Activated naive CD4-positive, alpha-beta T cell treated with anti-CD3 and anti-CD28 coated beads, Interleukin-2, amount 50 U/mL, for 24 hours (primary cell): ENCODE measurements around the gene SH2D6.
"Not testable (repeated sequence)": the region's sequence is repeated elsewhere in the genome, so short reads cannot be mapped to it uniquely, and the experiment has no call there.

Experiments used
- H3K27ac Mint-ChIP-seq: one replicate; pipeline ENCODE4 v1.8.0; 2021; ENCODE audit warnings: mild to moderate bottlenecking, mixed read lengths
- H3K27me3 Mint-ChIP-seq: one replicate; pipeline ENCODE4 v1.8.0; 2021; ENCODE audit warnings: mixed read lengths
- H3K36me3 Mint-ChIP-seq: one replicate; pipeline ENCODE4 v1.8.0; 2021; ENCODE audit warnings: mixed read lengths
- H3K4me1 Mint-ChIP-seq: one replicate; pipeline ENCODE4 v1.8.0; 2021; ENCODE audit warnings: mixed read lengths
- H3K4me3 Mint-ChIP-seq: one replicate; pipeline ENCODE4 v1.8.0; 2021; ENCODE audit warnings: mild to moderate bottlenecking, mixed read lengths
- H3K9me3 Mint-ChIP-seq: one replicate; pipeline ENCODE4 v1.8.0; 2021; ENCODE audit warnings: mixed read lengths

SH2D6 gene

GRCh38 chr2:85410584-85411404, 7.7 kb upstream of the SH2D6 start:
- Mint-ChIP-seq H3K4me3 (peak overlapping the region; percentile 7), H3K27ac (peak overlapping the region; percentile 35), H3K27me3 (peaks cover 4% of the 10 kb centered on the region), H3K36me3 (no peaks in the 10 kb centered on the region), H3K9me3 (no peaks in the 10 kb centered on the region), H3K4me1 (peaks cover 43% of the 10 kb centered on the region)

- H3K36me3 Mint-ChIP-seq: no peaks in the 10 kb centered on the region
- H3K4me1 Mint-ChIP-seq: peaks cover 41% of the 10 kb centered on the region
- H3K27ac Mint-ChIP-seq: no peak overlapping the region
- H3K4me3 Mint-ChIP-seq: no peak overlapping the region
- H3K9me3 Mint-ChIP-seq: no peaks in the 10 kb centered on the region
- H3K27me3 Mint-ChIP-seq: peaks cover 4% of the 10 kb centered on the region
These were observed 7.1 kb upstream of the SH2D6 start for GRCh38 chr2:85411405-85411748.

GRCh38 chr2:85413592-85414420, 4.7 kb upstream of the SH2D6 start:
- H3K27me3 Mint-ChIP-seq: peaks cover 4% of the 10 kb centered on the region
- no peak overlapping the region for H3K27ac Mint-ChIP-seq
- H3K36me3 Mint-ChIP-seq: no peaks in the 10 kb centered on the region
- H3K9me3 Mint-ChIP-seq: no peaks in the 10 kb centered on the region
- H3K4me1 Mint-ChIP-seq: peaks cover 29% of the 10 kb centered on the region
- peak overlapping the region; percentile 66 for H3K4me3 Mint-ChIP-seq

GRCh38 chr2:85414421-85414759, 4.1 kb upstream of the SH2D6 start:
- H3K4me1 Mint-ChIP-seq: peaks cover 29% of the 10 kb centered on the region
- not testable (repeated sequence) for H3K27ac Mint-ChIP-seq

DNA sequence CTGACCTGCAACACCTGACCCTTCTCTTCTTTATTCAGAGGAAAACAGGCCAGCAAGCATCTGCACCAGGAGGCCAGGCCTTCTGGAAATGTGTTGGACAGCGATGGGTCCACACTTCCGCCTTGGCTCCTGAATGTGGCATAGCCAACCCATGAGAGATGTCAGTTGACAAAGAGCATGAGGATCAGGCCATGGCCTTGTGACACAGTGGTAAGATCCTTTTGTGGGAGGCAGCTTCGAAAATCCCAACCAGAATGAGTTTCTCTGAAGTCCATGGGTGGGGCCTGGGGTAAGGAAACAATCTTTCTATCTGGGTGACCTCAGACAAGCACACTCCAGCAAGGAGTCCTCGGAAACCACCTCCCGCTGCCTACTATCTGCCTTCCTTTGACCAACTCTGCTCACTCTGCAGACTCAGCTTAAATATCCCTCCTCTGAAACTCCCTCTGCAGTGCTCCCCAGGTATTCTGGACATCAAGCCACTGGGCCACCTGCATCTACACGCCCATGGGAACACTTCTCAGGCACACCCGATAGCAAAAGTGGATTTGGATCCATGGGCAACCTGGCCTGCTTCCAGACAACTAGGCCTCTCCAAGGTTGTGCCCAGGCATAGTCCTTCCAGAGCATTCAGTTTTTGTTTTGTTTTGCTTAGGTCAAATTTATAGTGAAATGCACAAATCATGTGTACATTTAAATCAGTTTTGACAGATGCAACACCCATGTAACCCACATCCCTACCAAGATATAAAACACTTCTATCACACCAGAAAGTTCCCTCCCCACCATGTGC, 3.6 kb upstream of the SH2D6 start:
- H3K27me3 Mint-ChIP-seq: peaks cover 4% of the 10 kb centered on the region
- H3K27ac Mint-ChIP-seq: peak overlapping the region; percentile 33

More at GRCh38 chr2:85414421-85414759, 4.1 kb upstream of the SH2D6 start:
- not testable (repeated sequence) for H3K9me3 Mint-ChIP-seq, H3K4me3 Mint-ChIP-seq, H3K27me3 Mint-ChIP-seq, H3K36me3 Mint-ChIP-seq

DNA sequence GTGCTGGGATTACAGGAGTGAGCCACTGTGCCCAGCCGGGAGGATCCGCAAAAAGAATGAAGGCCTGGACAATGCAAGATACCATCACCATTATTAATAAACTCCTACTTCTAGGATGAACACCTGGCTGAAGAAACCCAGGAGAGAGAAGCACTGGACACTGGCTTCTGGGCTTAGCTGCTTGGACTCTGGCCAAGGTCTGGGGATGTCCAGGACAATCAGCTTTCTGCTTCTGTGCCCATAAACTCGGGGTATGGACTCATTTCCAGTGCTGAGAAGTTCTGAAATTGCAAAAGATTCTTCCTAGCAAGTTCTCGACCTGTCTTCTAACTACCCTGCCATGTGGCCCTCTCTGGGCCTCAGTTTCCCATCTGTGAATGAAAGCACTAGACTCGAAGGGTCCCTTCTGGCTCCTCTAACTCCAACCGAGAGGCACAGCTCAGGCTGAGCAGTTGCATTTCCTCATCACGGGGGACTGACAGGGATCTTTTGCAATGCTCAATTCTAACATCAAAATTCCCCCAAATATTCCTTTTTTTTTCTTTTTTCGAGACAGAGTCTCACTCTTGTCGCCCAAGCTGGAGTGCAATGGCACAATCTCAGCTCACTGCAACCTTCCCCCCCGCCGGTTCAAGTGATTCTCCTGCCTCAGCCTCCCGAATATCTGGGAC, 2.4 kb upstream of the SH2D6 start:
- peaks cover 23% of the 10 kb centered on the region for H3K4me1 Mint-ChIP-seq
- no peaks in the 10 kb centered on the region for H3K36me3 Mint-ChIP-seq
- H3K27me3 Mint-ChIP-seq: peaks cover 4% of the 10 kb centered on the region
- no peaks in the 10 kb centered on the region for H3K9me3 Mint-ChIP-seq
- H3K27ac Mint-ChIP-seq: no peak overlapping the region
- no peak overlapping the region for H3K4me3 Mint-ChIP-seq

More for the DNA sequence above, 3.6 kb upstream of the SH2D6 start:
- Mint-ChIP-seq H3K36me3 (no peaks in the 10 kb centered on the region), H3K4me1 (peaks cover 27% of the 10 kb centered on the region), H3K4me3 (no peak overlapping the region), H3K9me3 (no peaks in the 10 kb centered on the region)

- Mint-ChIP-seq H3K36me3 (no peaks in the 10 kb centered on the region), H3K4me1 (peaks cover 18% of the 10 kb centered on the region), H3K27me3 (no peaks in the 10 kb centered on the region), H3K27ac (peak overlapping the region; percentile 99), H3K4me3 (peak overlapping the region; percentile 97), H3K9me3 (no peaks in the 10 kb centered on the region)
These were observed 628 bp downstream of the SH2D6 start for GRCh38 chr2:85419009-85419675.

DNA sequence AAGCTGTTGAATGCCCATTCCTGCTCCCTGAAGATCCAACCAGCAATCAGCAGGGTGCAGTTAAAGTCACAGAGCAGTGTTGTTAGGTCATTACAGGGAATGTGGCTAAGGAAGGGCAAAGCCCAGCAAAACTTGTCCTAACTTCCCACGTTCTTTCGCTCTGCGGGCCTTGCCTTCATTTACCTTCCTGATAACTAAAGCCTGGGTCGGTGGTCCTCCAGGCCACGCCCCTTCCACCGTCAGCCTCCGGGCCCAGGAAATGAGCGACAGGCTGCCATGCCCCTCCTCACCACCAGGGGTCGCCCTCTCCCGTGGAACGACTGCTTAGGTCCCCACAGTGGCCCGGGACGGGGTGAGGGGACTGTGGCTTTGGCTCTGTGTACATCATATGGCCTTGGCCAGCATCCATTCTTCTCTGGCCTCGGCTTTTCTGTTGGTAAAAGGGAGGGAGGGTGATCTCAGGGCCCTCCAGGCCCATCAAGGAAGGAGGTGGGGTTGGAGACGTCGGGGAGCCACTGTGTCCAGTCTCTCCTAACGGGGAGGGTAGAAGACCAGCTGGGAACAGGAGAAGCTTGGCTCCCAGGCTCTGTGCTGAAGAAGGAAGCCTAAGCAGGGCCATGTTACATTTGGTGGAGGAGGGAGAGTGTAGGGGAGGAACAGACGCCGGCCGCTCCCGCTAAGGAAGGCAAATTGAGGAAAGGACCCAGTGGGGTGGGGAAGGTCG, 2.2 kb downstream of the SH2D6 start:
- Mint-ChIP-seq H3K36me3 (no peaks in the 10 kb centered on the region), H3K27ac (peak overlapping the region; percentile 89), H3K4me3 (peak overlapping the region; percentile 80), H3K9me3 (no peaks in the 10 kb centered on the region), H3K4me1 (peaks cover 18% of the 10 kb centered on the region), H3K27me3 (no peaks in the 10 kb centered on the region)

- Mint-ChIP-seq H3K4me1 (peaks cover 18% of the 10 kb centered on the region), H3K27ac (no peak overlapping the region), H3K4me3 (no peak overlapping the region), H3K36me3 (no peaks in the 10 kb centered on the region), H3K27me3 (no peaks in the 10 kb centered on the region), H3K9me3 (no peaks in the 10 kb centered on the region)
These were observed 3.0 kb downstream of the SH2D6 start for GRCh38 chr2:85421260-85422071.

GRCh38 chr2:85422072-85422457, 3.6 kb downstream of the SH2D6 start:
- no peaks in the 10 kb centered on the region for H3K27me3 Mint-ChIP-seq
- H3K4me3 Mint-ChIP-seq: no peak overlapping the region
- H3K36me3 Mint-ChIP-seq: no peaks in the 10 kb centered on the region
- H3K9me3 Mint-ChIP-seq: no peaks in the 10 kb centered on the region
- peaks cover 18% of the 10 kb centered on the region for H3K4me1 Mint-ChIP-seq
- no peak overlapping the region for H3K27ac Mint-ChIP-seq

GRCh38 chr2:85423525-85423924, 5.0 kb downstream of the SH2D6 start:
- Mint-ChIP-seq H3K36me3 (no peaks in the 10 kb centered on the region), H3K9me3 (no peaks in the 10 kb centered on the region), H3K27ac (no peak overlapping the region), H3K4me1 (peaks cover 18% of the 10 kb centered on the region), H3K4me3 (no peak overlapping the region), H3K27me3 (no peaks in the 10 kb centered on the region)

DNA sequence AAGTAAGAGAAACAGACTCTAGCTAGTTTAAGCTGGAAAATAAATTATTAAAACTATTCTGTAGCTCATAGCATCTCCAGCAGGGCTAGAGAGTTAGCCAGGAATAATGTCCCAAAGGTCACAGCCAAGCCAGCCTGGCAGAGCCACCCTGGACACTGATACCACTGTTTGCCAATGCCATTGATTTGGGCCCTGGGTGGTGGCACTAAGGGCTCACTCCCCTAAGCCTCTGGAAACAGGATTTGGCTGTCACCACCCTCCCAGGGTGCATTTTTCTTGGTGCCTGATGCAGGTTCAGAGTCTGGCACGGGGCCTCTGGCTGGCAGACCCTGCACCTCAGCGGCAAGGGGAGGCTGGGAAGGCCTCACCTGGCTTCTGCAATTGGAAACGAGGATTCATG, 7.1 kb downstream of the SH2D6 start:
- Mint-ChIP-seq H3K36me3 (no peaks in the 10 kb centered on the region), H3K27me3 (no peaks in the 10 kb centered on the region), H3K4me1 (peaks cover 5% of the 10 kb centered on the region), H3K4me3 (no peak overlapping the region), H3K9me3 (no peaks in the 10 kb centered on the region), H3K27ac (no peak overlapping the region)

DNA sequence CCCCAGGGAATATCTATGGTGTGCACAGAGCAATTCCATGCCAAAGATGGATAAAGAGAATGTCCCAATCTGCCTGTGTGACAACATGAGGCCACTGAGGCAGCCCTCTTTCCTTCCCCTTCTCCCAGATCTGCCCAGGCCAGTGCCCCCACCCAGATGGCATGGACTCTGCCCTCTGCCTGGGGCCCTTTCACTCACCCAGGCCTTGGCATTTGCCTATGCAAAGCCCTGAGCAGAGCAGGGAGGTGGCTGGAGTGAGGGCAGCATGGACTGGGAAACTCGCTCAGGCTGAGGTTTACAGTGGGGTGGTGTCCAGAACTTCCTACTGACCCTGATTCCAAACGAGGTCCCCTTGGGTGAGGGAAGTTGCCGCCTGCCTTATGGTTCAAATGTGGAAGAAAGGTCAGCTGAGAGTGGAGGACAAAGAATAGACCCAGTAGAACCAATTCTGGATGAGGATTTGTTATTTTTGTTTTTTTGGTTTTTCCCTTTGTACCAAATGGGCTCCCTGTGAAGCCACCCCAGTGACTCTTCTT, 8.9 kb downstream of the SH2D6 start:
- Mint-ChIP-seq H3K4me1 (no peaks in the 10 kb centered on the region), H3K36me3 (no peaks in the 10 kb centered on the region), H3K4me3 (no peak overlapping the region), H3K27me3 (no peaks in the 10 kb centered on the region), H3K9me3 (no peaks in the 10 kb centered on the region), H3K27ac (no peak overlapping the region)
